K562 (cell line): ENCODE measurements around the gene VPS13D. TPM values are rescaled to one million over a fixed set of nuclear protein-coding genes. Genes with fewer than 3 reads are reported as not detected.

ENCODE experiments used
- ATAC-seq: fragments of 200-7000 bp; cut with Tn5 transposase; 3 replicates; pipeline ENCODE4 v1.9.1; 2020; ENCODE audit warnings: moderate library complexity
- BruUV-seq: library from RNA; stranded (reverse); fragments of 400-500 nt; replicated peaks from 2 replicates; lab custom pipeline; 2021; lab: Mats Ljungman, UMichigan
- CTCF ChIA-PET: fragments of 300-600 bp; formaldehyde crosslinking; extraction: SDS; loops from one replicate; lab custom pipeline; 2021; ENCODE audit warnings: low intra/inter-chr PET ratio; lab: Yijun Ruan, JAX
- POLR2A ChIA-PET: fragments of 300-600, 350-650 bp; sonication (Branson Sonifier 250); formaldehyde crosslinking; extraction: SDS; loops from one replicate; lab custom pipeline; 2021; ENCODE audit warnings: antibody characterized with exemption, inconsistent platforms; lab: Yijun Ruan, JAX
- DNase-seq, 4 experiments: peaks; one replicate each; pipeline versions ENCODE4 v3.0.0 to v3.0.0-alpha.2; 2011 to 2018; ENCODE audit warnings: low spot score in 3 of 4, mixed read lengths in 3 of 4; ENCODE audit errors: extremely low read depth in 1 of 4
- FAIRE-seq: peaks from 2 replicates; lab custom pipeline; 2011; peaks lifted over from hg19 to GRCh38; lab: Jason Lieb, UNC
- H2AFZ ChIP-seq: 2 replicates; pipeline ENCODE4 v1.6.0; 2011; ENCODE audit warnings: low read depth, low read length, control low read depth, inconsistent platforms
- H3K27ac ChIP-seq: fragments of 200-600 bp; 3 replicates; pipeline ENCODE4 v1.8.0; 2011; ENCODE audit warnings: low read depth, mild to moderate bottlenecking, control low read depth, inconsistent platforms, low read length, moderate library complexity, mixed read lengths; ENCODE audit errors: extremely low read depth
- H3K27me3 ChIP-seq, 2 experiments: fragments of 300-600 bp in 1 of 2; 2 replicates in 1 of 2; 3 replicates in 1 of 2; pipeline versions ENCODE4 v1.6.0 to v1.8.0; 2011; ENCODE audit warnings: inconsistent platforms in 2 of 2, low read length in 2 of 2, mild to moderate bottlenecking in 1 of 2, mixed read lengths in 1 of 2, moderate library complexity in 1 of 2; ENCODE audit not compliant: control insufficient read depth in 2 of 2, insufficient read depth in 2 of 2
- H3K36me3 ChIP-seq: fragments of 300-600 bp; 3 replicates; pipeline ENCODE4 v1.8.0; 2011; ENCODE audit warnings: mild to moderate bottlenecking, low read length, inconsistent platforms; ENCODE audit not compliant: control insufficient read depth, insufficient read depth
- H3K4me1 ChIP-seq, 2 experiments: fragments of 200-600 bp in 1 of 2; replicated peaks in 1 of 2; 2 replicates in 1 of 2; 3 replicates in 1 of 2; pipeline versions ENCODE4 v1.5.1 to v1.8.0; 2011; ENCODE audit warnings: inconsistent platforms in 2 of 2, low read length in 2 of 2, mild to moderate bottlenecking in 1 of 2, mixed read lengths in 1 of 2, moderate library complexity in 1 of 2; ENCODE audit not compliant: control insufficient read depth in 2 of 2, insufficient read depth in 2 of 2
- H3K4me2 ChIP-seq: 2 replicates; pipeline ENCODE4 v1.6.1; 2011; ENCODE audit warnings: low read length, control low read depth, inconsistent platforms, mixed read lengths; ENCODE audit not compliant: insufficient read depth
- H3K4me3 ChIP-seq: fragments of 200-600 bp; sonication (generic), shearing (Covaris generic); 2 replicates; pipeline ENCODE4 v1.5.1; 2016; ENCODE audit warnings: control low read depth, inconsistent platforms
- H3K79me2 ChIP-seq: fragments of 200-600 bp; 3 replicates; pipeline ENCODE4 v1.8.0; 2011; ENCODE audit warnings: low read length, inconsistent platforms; ENCODE audit not compliant: control insufficient read depth, insufficient read depth
- H3K9ac ChIP-seq, 2 experiments: 2 replicates each; pipeline versions ENCODE4 v1.6.0 to v1.6.1; 2011; ENCODE audit warnings: low read depth in 2 of 2, low read length in 2 of 2, control low read depth in 1 of 2, inconsistent platforms in 1 of 2, mild to moderate bottlenecking in 1 of 2, mixed read lengths in 1 of 2; ENCODE audit not compliant: insufficient read depth in 1 of 2
- H3K9me1 ChIP-seq: one replicate; pipeline ENCODE4 v1.6.0; 2011; ENCODE audit warnings: inconsistent platforms, mild to moderate bottlenecking, low read length, moderate library complexity; ENCODE audit not compliant: control insufficient read depth, insufficient read depth
- H3K9me3 ChIP-seq: replicated peaks from 2 replicates; pipeline ENCODE4 v1.5.1; 2011; ENCODE audit warnings: low read depth, low read length, inconsistent platforms; ENCODE audit not compliant: control insufficient read depth, insufficient read depth
- H4K20me1 ChIP-seq: replicated peaks from 2 replicates; pipeline ENCODE4 v1.6.1; 2011; ENCODE audit warnings: low read length, inconsistent platforms, mixed read lengths; ENCODE audit not compliant: control insufficient read depth, insufficient read depth
- IRF2 ChIP-seq: sonication (generic); formaldehyde crosslinking; IDR thresholded peaks from 2 replicates; pipeline ENCODE4 v1.8.1; 2022; ENCODE audit warnings: mild to moderate bottlenecking, missing genetic modification reagents
- KAT7 ChIP-seq: sonication (generic); formaldehyde crosslinking; IDR thresholded peaks from 2 replicates; pipeline ENCODE4 v1.8.0; 2022; ENCODE audit warnings: missing genetic modification reagents, mild to moderate bottlenecking, borderline replicate concordance
- MEF2A ChIP-seq: IDR thresholded peaks from 2 replicates; pipeline ENCODE4 v1.6.1; 2011; ENCODE audit warnings: low read depth, mild to moderate bottlenecking, low read length, moderate library complexity; ENCODE audit not compliant: control insufficient read depth
- SMAD4 ChIP-seq: fragments of 250-450 bp; sonication (Bioruptor Pico); conservative IDR thresholded peaks from 2 replicates; pipeline ENCODE4 v1.8.0; 2021; ENCODE audit warnings: inconsistent platforms, mild to moderate bottlenecking, moderate library complexity
- ZBED1 ChIP-seq: IDR thresholded peaks from 2 replicates; pipeline ENCODE4 v1.6.1; 2014
- ZNF184 ChIP-seq: sonication (generic); formaldehyde crosslinking; IDR thresholded peaks from 2 replicates; pipeline ENCODE4 v1.5.0; 2020; ENCODE audit warnings: missing genetic modification reagents
- ZNF512 ChIP-seq: IDR thresholded peaks from 2 replicates; pipeline ENCODE4 v1.6.1; 2016; ENCODE audit warnings: missing genetic modification characterization, missing compliant biosample characterization
- ZNF583 ChIP-seq: fragments of 250-450 bp; sonication (Bioruptor Pico); IDR thresholded peaks from 2 replicates; pipeline ENCODE4 v1.4.0; 2020
- WGBS: fragments of 100-300 bp; shearing (Covaris generic); methylation state at CpG from one replicate; pipeline ENCODE4 v1.1.6; 2016; ENCODE audit warnings: low coverage, mixed read lengths; ENCODE audit not compliant: insufficient coverage; ENCODE audit errors: missing lambda C conversion rate; 5-methylcytosine and 5-hydroxymethylcytosine counted together
- in situ Hi-C: fragments of 300-500 bp; cut with MboI; formaldehyde crosslinking; loops from 4 replicates; pipeline ENCODE4 v1.15.0; 2018; ENCODE audit warnings: inconsistent platforms, mixed read lengths
- intact Hi-C: fragments of 100-400 bp; cut with micrococcal nuclease; formaldehyde crosslinking; loops from 2 replicates; pipeline ENCODE4 v1.14.2; 2022
- polyA plus RNA-seq, 8 experiments: library from polyadenylated mRNA; depleted of rRNA in 4 of 8; stranded (reverse) in 5 of 8; unstranded in 3 of 8; fragments of >200 nt; fragmentation: Nextera tagmentation in 2 of 8; fragmentation: Illumina TruSeq in 1 of 8; extraction: Ambion mirVana in 2 of 8; extraction: Trizol in 1 of 8; gene quantifications; 2 replicates each; pipeline versions ENCODE4 v1.2.1 to v1.2.3, GENCODE V29; 2011 to 2014; ENCODE audit warnings: inconsistent platforms in 1 of 8, missing spikeins in 1 of 8
- total RNA-seq, 7 experiments: library from RNA; depleted of rRNA in 6 of 7; stranded (reverse); fragments of >200 nt in 6 of 7; fragmentation: Illumina TruSeq in 2 of 7; extraction: Trizol in 2 of 7; gene quantifications; 2 replicates each; pipeline versions ENCODE4 v1.2.1 to v1.2.3, GENCODE V29; 2011 to 2021; ENCODE audit warnings: low replicate concordance in 1 of 7

VPS13D gene
- total and polyA plus RNA-seq, 9 of the 15 experiments (the other 6 are each of a cell fraction or from before 2014, with no cell fraction given) = 6.1 to 51.5 (median 38.5) TPM

DNA sequence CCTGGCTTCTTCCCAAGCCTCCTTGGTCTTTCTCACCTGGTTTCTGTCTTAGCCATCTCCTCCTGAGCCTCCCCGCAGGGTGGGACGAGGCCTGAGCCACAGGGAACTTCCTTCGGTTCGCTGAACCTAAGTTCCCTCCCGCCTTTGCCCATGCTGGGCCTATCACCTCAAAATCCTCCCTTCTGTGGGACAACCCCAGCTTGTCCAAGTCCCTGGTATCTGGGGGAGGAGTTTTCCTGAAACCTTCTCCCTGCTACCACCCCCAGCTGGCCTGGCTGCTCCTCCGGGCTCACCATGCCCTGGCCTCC, 27.7 kb upstream of the VPS13D start:
- TF ChIP-seq SMAD4 (CRISPR knock-in tag) (no peak), MEF2A (no peak), ZNF583 (no peak), IRF2 (CRISPR knock-in tag) (no peak), KAT7 (CRISPR knock-in tag) (0 out of 2 replicates have a peak, but pooled peaks have one; percentile 30), ZBED1 (no peak), ZNF512 (tag) (no peak), ZNF184 (CRISPR knock-in tag) (no peak)
- TF ChIP-seq, all 486 proteins: peak for 1
- BruUV-seq = no TSS peak
- POLR2A ChIA-PET = interaction anchor here (0.6 to 1.4 kb wide), 7 partner anchors 9 to 294 kb away, joined by 3 to 4 read pairs (median 3); no protein-coding TSS in a partner anchor
- Histone ChIP-seq H2AFZ (no peak overlapping the region), H4K20me1 (no peaks in the 10 kb centered on the region), H3K9ac (no peak overlapping the region; a peak in 1 of 4 replicates), H3K4me1 (peaks cover 13 to 43% of the 10 kb centered on the region in 2 experiments; a peak in 4 of 5 replicates), H3K4me3 (no peak overlapping the region), H3K9me1 (no peaks in the 10 kb centered on the region), H3K27ac (no peak overlapping the region), H3K36me3 (peaks cover 62% of the 10 kb centered on the region), H3K4me2 (no peak overlapping the region), H3K27me3 (no peaks in the 10 kb centered on the region), H3K79me2 (no peaks in the 10 kb centered on the region), H3K9me3 (no peaks in the 10 kb centered on the region)
- in situ Hi-C loops (no loop called here), intact Hi-C loops (no loop called here)
- CTCF ChIA-PET = no interaction called here
- no peak for DNase-seq
- WGBS = 92% methylated on average over 6 of the region's 6 CpGs
- ATAC-seq = no peak
- peak; percentile 48 for FAIRE-seq
